CD4-positive, alpha-beta T cell treated with Interleukin-15 for 4 hours (primary cell): ENCODE results near the gene PRRT1.
"Not testable (repeated sequence)": the region's sequence is repeated elsewhere in the genome, so short reads cannot be mapped to it uniquely, and the experiment has no call there.

Experiments
- DNase-seq: peaks from one replicate; pipeline ENCODE4 v3.0.0-alpha.2; 2020; ENCODE audit warnings: low spot score

PRRT1 gene

DNA sequence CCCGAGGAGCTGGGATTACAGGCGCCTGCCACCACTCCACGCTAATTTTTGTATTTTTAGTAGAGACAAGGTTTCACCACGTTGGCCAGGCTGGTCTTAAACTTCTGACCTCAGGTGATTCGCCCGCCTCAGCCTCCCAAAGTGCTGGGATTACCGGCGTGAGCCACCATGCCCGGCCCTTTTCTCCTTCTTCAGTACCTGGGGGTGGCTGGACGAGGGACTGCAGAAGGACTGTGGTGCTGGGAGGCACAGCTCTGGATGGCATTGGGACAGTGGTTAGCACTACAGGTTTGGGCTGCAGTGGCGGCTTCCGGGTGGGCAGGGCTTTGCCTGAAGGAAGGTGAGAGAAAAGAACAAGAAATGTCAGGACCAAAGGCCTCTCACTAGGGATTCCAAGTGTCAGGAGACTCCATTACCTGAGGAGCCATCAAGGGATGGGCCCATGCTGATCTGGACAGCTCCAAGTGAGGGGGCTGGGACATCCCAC lies 31.1 kb downstream of the PRRT1 start:
- DNase-seq, result no peak

DNA sequence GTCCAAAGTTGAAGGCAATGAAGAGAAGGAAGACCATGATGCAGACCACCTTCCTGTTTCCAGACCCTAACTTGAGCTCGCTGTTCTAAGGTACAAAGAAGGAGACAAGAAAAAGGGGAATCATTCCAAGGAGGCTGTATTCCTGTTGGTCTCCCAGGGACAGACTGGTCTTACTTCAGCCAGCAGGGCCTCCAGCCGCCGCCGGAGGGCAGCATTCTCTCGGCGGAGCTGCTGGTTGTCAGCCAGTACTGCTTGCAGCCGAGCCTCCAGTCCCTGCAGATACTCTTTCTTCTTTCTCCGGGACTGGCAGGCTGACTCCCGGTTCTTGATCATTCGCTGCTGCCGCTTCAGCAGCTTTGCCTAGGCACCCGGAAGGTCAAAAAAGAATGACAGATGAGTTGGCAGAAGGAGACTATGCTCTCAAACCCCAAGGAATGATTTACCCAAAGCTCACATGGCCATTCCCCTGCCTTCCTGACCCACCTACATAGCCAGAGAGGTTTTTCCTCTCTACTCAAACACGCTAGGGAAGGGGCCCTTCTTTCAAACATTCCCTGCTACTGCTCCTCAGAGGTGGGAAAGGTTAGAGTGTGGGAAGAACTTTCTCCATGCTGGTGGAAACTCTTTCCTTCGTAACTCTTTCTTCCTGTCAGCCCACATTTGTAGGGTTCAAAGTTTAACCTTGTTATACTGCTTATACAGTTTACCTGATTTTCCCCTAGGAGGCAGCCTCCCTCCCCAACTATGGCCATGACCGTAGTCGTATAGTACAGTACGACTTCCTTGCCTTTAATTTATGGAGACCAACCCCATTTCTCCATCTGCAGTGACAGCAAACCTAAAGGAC lies 32.7 kb downstream of the PRRT1 start:
- DNase-seq, result peak; percentile 67

DNA sequence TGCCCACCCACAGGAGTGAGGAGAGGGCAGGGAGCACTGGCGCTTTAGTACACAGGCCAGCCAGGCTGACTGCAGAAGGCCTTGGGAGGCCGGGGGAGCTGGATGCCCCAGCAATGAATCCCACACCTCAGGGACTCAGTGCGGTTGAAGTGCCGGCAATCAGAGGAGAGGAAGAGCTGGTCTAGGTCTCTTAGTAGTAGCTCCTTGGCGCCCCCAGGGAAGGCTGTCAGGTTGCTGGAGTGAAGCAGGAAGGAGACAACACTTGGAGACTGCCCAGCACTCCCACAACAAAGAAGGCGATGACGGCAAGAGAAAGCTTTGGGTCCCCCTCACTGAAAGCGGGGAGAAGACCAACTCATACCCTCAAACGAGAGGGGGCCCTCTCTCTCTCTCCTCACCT lies 34.3 kb downstream of the PRRT1 start:
- DNase-seq, result no peak

DNA sequence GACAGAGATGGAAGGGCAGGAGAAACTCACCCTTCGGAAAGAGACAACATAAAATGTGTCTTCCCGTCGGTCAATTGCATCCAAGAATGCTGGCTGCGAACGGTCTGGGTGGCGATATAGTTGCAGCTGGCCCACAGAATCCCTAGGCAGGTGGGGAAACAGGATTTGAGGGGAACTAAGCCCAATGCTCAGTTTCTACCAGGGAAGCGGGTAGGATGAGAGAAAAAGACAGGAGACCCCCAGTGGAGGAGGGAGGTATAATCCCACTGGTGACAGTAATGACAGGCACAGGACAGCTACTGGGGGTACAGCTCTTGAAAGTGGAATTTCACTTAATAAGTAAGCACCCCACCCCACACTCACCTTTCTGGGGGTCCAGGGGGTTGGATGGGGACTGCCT lies 35.1 kb downstream of the PRRT1 start:
- no peak for DNase-seq

DNA sequence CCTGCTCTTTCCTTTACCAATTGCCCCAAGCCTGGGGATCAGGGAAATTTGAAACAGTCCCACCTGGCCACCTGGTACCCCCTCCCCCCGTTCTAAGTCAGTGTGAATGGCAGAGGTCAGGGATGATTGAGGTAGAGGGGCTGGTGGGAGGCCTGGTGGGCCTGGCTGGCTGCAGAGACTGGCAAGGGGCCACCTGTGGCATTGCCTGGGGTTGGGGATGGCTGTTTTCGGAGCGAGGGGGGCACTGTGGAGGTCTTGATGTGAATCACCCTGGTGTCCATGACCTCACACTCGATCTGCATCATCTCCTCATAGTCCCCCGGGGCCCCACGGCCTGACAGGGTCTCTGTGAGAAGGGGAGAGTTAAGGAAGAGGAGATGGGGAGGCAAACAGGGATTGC lies 36.1 kb downstream of the PRRT1 start:
- no peak for DNase-seq

DNA sequence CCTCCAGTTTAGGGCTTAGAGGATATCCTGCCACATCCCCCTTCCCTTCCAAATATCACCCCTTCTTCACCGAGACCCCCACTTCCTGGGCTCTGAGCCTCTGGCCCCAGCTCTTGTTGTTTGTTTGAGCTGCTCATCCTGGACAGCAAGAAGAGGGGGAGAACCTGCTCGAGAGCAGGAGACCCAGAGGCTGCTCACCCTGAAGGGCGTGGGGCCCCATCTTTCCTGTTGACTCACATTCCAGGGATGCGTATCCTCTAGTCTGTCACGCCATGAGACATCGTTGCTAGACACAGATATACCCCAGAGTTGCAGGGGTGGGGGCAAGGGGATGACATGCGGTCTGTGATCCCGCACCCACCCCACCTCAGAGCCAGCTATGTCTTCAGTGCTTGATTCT lies 36.9 kb downstream of the PRRT1 start:
- no peak for DNase-seq

DNA sequence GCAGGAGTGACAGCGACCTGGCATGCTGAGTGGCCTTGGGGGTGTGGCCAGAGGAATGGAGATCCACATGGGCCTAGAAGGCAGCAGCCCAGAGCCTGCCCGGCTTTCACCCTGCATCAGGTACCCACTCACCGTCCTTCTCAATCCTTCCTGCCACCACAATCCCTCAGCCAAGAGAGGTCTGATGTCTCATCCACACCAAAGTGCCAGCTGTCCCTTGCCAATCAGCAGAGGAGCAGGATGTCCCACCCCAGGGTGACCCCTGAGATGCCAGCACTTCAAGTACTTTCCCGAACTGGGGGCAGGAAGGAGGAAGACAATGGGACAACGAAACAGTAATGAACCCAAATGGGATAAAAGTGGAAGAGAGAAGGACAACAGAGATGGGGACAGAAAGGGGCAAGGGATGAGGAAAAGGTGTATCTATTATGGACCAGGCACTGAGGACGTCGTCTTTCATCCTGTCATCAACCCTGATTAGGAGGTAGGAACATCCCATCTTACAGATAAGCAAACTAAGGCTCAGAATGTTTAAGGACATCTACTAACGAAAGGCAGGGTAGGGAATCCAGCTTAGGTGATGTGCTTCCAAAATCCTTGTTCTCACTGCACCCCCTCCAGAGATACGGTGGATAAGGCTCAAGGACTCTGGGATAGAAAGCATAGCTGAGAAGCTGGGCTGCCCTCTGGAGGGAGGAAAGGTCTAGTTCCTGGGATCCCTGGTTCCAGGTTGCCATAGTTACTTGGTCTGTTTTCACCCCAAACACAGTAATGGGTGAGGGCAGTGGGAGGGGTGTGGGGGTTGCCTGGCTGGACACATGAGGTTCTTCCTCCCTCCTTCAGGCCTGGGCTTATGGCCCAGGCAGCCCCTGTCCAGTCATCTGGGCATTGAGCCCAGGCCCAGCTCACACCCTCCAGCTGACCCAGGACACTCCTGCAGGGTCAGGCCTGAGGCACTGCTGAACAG lies 38.1 kb downstream of the PRRT1 start:
- DNase-seq, result no peak

DNA sequence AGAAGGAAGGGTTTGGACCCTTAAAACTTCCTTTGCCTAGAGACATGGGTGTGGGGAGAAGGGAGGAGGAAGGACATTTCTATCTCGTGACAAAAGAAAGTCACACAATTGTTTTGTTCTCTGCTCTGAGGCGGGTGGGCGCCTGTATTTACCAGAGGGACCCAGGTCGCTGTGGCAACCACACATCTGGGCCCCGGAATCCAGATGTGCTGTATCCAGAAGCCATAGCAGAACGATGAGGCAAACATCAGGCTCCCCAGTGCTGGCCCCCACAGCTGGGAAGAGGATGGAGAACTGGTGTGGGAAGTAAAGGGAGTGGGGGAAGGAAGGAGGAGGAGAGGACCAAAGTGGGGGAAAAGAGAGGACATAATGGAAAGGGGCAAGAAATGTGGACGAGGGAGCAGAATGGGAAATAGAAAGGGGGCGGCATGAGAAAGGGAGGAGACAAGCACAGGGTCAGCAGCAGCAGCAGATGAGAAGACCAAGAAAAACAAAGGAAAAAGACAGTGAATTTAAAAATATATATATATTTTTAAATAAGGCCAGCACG lies 39.2 kb downstream of the PRRT1 start:
- no peak for DNase-seq

DNA sequence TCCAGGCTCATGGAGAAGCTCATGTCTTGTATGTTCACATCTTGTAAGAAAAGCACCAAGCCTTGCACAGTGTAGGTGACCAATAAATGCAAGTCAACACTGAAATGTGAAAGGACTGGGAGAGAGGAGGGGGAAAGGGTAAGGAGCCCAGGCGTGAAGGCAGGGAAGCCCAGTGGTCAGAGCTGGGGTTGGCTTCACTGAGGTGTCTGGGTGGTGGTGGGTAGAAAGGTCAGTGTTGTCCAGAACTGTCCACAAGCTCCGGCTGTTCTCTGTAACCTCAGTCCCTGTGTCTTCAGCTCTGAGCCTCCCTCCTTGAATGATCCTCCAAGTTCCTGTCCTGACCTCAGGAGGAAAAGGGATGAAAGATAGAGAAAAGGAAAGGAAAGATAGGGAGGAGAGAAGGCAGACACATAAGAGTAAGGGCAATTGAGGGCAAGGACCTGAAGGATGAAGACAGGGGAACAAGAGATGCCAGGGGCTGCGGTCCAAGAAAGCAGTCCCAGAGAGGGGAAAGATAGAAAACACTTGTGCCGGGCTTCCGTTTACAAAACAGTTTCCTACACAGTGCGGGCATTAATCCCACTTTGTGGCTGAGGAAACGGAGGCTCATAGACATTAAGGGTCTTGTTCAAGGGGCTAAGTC lies 40.2 kb downstream of the PRRT1 start:
- no peak for DNase-seq

DNA sequence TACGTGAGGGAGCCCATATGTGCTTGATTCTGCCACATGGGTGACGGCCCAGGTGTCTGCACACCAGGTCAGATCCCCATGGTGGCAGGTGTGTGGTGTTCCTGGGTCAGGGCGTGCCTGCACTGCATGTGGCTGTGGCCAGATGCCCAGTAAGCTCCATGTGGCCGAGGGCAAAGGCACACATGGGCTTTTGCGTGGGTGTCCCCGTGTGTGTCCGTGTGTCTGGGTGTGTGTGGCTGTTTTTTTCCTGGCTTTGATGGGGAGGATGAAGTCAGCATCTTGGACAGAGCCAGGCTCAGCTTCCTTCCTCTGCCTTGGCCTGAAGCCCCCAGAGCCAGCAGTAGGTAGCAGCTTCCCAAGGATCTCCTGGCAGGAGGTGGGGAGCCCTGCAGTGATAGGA lies 41.1 kb downstream of the PRRT1 start:
- no peak for DNase-seq

DNA sequence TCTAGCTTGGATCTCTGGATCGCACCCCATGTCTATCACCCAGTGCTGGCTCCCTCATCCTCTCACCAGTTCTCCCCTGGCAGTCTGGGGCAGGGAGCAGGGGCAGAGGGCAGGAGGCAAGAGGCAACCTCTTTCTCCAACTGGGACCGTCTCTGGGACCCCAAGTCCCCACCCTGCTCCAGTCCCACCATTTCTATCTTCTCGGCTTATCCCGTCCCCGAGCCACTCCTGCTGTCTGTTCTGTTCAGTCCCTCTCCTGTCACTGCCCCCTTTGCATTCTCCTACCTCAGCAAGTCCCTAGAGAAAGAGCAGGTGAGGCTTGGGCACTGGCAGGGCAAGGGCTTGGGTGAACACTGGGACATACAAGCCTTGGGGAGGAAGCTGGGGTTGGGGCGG lies 42.0 kb downstream of the PRRT1 start:
- DNase-seq, result no peak

DNA sequence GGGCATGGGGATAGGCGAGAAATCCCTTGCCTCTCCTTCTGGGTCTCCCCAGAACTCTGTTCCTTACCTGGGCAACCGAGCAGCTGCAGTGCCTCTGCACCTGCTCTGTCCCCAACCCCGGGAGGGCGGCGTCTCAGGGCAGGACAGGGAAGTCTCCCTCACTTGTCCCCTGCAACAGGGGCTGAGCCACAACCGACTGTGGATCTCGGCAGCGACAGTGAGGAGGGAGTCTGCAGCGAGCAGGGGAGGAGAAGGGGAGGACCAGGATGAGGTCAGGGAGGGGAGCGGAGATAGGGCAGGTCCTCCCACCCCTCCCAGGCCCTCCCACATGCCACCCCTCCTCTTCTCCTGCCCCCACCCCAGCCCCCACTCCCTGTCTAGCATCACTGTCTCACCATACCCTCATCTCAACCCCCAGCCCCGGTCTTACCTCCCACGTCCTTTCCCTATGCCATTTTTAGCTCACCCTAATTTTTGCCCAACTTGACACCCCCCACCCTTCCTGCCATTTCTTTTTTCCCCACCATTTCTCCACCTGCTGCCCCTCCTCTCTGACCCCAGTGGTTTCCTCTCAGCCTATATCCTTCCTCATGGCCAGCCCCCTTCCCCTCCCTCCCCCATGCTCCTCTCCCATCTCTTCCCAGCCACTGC lies 42.5 kb downstream of the PRRT1 start, which contains the start of gene TNXB:
Gene TNXB (minus strand): TSS at position 225 of the 651 bp plus-strand sequence. CDS start 11,140 bp downstream, outside the sequence.
- DNase-seq, result no peak

DNA sequence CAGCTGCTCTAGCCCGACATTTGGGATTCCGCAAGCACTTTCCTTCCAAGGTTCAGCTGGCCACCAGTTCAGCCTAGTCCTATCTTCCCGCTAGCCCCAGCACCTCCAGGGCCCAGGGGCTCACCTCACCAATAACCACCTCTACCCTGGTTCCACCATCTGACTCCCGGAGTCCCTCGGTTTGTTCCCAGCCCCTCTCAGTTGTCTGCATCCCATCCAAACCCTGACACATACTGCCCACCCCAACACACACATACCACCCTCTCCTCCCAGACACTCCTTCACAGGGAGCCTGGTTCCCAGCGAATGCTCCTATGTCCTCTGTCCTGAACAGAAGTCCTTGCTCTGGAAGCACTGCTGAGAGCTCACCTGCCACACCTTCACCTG lies 43.0 kb downstream of the PRRT1 start:
- DNase-seq, result no peak

DNA sequence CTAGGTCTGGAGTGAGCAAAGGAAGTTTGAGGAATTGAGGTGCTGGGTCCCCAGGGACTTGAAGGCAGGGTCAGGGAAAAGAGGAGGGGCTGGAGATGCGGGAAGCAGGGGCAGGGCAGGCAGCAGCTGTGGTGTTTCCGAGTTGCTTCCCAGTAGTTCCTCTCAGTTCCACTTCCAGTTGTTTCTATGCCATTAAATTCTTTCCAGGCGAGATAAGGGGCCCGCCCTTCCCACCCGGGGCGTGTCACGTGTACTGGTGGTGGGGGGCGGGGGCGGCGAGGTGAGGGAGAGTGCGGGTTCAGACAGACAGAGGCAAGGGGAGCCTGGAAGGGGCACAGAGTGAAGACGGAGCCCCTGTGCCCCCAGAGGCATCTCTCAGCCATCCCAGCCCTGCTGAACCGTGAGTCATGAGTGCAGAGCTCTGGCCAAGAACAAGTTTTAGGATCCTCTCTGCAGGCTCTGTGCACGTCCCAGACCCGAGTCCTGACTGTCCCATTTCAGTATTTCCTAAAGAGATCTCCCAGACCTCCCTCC lies 43.6 kb downstream of the PRRT1 start:
- DNase-seq, result no peak

DNA sequence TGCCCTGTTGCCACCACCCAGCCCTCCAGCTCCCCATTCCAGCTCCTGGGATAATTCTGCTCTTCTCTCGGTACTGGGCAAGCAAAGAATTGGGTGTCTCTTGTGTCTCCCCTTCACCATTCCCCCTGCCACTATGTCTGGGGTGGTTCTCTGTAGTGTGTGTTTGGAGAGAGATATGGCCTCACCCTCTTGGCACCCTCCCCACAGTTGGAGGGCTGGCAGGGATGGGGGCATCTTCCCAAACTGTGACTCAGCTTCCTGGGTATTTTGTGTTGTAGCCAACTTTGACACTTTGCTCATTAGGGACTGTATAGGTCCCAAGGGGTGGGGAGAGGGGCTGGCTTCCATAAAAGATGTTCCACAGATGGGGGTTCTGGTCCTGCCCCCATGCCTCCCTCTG lies 44.3 kb downstream of the PRRT1 start:
- DNase-seq, result no peak

DNA sequence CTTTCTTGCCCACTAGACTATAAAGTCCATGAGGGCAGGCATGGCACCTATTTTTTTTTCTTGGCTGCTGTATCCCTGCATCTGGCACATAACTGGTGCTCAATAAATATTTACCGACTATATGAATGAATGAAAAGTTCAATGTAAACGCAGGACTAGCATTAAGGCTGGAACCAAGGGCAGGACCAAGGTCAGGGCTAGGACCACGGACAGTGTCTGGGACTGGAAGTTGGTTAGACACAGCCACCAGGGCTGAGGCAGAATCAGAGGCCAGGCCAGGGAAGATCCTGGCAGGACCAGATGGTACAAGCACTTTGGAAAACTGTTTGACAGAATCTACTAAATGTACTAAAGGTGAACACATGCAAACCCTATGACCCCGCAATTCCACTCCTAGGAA lies 46.3 kb downstream of the PRRT1 start:
- no peak for DNase-seq

DNA sequence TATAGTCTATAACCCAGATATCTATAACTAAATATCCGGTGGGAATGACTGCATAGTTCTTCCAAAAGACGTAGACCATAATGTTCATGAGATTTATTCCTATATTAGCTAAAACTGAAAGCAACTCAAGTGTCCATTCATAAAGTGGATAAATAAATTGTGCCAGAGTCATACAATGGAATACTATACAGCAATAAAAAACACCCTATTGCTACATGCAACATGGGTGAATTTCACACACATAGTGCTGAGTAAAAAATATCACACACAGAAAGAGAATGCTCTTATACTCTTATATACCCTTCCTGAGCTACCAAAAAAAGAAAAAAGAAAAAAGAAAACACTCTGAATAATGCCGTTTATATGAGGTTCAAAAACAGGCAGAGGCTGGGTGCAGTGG lies 49.5 kb downstream of the PRRT1 start:
- DNase-seq, result no peak

DNA sequence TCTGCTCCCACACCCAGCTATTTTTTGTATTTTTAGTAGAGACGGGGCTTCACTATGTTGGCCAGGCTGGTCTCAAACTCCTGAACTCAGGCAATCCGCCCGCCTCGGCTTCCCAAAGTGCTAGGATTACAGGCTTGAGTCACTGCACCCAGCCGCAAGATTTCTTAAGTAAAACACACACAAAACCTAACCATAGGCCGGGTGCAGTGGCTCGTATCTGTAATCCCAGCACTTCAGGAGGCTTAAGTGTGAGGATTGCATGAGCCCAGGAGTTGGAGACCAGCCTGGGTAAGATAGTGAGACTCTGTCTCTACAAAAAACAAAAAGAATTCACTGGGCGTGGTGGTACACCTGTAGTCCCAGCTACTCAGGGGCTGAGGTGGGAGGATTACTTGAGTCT lies 51.5 kb downstream of the PRRT1 start:
- not testable (repeated sequence) for DNase-seq
